ENCODE results near the gene CTTN. TPM values are rescaled to one million over a fixed set of nuclear protein-coding genes. Genes with fewer than 3 reads are reported as not detected.

Gene CTTN
- total RNA-seq, 1 experiment from 2014 or later: 503 TPM

DNA sequence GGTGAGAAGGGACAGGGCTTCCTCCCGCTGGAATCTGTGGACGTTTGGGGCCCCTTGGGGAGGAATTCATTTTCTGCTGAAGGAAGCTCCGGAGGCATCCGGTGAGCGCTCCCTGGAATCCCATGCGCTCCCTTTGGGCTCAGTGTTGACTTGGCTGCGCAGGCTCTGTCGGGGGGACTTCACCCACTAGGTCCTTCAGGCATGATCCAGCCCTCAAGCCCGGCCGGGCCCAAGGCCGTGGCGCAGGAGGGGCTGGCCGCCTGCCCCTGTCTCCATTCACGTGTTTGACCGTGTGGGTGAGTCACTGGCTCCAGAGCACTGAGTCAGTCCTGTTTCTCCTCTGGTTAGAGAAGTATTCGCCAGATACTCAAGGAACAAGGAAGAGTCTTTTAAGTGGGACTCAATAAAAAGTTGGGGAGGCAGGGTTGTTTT lies 1.4 kb downstream of the CTTN start:
- Histone ChIP-seq H3K27me3 (ENCODE audit: control insufficient read depth, insufficient read depth, low read length) (no peaks in the 10 kb centered on the region), H3K27ac (ENCODE audit: low read length) (peak overlapping the region; percentile 85), H3K9me3 (ENCODE audit: control insufficient read depth, insufficient read depth, low read depth, low read length) (no peaks in the 10 kb centered on the region), H3K4me3 (ENCODE audit: low read depth in 2 of 2, low read length in 2 of 2) (peak overlapping the region; percentile 80 to 96), H3K4me1 (ENCODE audit: control insufficient read depth, insufficient read depth, low read length) (peaks cover 22% of the 10 kb centered on the region), H3K36me3 (ENCODE audit: control insufficient read depth, insufficient read depth, low read length) (0 out of 2 replicates have a peak, but pooled peaks cover 2% of the 10 kb centered on the region)
- in situ Hi-C loops (cut with HindIII; ENCODE audit: low pct_unique_long_range_greater_than_20kb, low sequenced_read_pairs) (no loop called here), intact Hi-C loops (cut with micrococcal nuclease; ENCODE audit: unreplicated experiment) (no loop called here)
- POLR2A ChIA-PET: no interaction called here
- BruUV-seq (replicated peaks): TSS peak; percentile 38
- ATAC-seq: peak; percentile 81
- TF ChIP-seq, protein P1, sequence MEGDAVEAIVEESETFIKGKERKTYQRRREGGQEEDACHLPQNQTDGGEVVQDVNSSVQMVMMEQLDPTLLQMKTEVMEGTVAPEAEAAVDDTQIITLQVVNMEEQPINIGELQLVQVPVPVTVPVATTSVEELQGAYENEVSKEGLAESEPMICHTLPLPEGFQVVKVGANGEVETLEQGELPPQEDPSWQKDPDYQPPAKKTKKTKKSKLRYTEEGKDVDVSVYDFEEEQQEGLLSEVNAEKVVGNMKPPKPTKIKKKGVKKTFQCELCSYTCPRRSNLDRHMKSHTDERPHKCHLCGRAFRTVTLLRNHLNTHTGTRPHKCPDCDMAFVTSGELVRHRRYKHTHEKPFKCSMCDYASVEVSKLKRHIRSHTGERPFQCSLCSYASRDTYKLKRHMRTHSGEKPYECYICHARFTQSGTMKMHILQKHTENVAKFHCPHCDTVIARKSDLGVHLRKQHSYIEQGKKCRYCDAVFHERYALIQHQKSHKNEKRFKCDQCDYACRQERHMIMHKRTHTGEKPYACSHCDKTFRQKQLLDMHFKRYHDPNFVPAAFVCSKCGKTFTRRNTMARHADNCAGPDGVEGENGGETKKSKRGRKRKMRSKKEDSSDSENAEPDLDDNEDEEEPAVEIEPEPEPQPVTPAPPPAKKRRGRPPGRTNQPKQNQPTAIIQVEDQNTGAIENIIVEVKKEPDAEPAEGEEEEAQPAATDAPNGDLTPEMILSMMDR (IDR thresholded peaks at IDR 0.05): no peak
- TF ChIP-seq, protein P2, sequence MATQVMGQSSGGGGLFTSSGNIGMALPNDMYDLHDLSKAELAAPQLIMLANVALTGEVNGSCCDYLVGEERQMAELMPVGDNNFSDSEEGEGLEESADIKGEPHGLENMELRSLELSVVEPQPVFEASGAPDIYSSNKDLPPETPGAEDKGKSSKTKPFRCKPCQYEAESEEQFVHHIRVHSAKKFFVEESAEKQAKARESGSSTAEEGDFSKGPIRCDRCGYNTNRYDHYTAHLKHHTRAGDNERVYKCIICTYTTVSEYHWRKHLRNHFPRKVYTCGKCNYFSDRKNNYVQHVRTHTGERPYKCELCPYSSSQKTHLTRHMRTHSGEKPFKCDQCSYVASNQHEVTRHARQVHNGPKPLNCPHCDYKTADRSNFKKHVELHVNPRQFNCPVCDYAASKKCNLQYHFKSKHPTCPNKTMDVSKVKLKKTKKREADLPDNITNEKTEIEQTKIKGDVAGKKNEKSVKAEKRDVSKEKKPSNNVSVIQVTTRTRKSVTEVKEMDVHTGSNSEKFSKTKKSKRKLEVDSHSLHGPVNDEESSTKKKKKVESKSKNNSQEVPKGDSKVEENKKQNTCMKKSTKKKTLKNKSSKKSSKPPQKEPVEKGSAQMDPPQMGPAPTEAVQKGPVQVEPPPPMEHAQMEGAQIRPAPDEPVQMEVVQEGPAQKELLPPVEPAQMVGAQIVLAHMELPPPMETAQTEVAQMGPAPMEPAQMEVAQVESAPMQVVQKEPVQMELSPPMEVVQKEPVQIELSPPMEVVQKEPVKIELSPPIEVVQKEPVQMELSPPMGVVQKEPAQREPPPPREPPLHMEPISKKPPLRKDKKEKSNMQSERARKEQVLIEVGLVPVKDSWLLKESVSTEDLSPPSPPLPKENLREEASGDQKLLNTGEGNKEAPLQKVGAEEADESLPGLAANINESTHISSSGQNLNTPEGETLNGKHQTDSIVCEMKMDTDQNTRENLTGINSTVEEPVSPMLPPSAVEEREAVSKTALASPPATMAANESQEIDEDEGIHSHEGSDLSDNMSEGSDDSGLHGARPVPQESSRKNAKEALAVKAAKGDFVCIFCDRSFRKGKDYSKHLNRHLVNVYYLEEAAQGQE (IDR thresholded peaks at IDR 0.05; ENCODE audit: insufficient read depth in 1 of 2, low read depth in 2 of 2, low read length in 1 of 2): no peak
- TF ChIP-seq SIN3A (IDR thresholded peaks at IDR 0.05; ENCODE audit: borderline replicate concordance, insufficient read depth, low read depth, low read length) (no peak), TCF7L2 (IDR thresholded peaks at IDR 0.05; ENCODE audit: low read depth, low read length) (no peak), POLR2AphosphoS5 (IDR thresholded peaks at IDR 0.05; ENCODE audit: low read depth, low read length) (no peak)
- CTCF ChIA-PET: interaction anchor here (0.6 kb wide), 1 partner anchor 24 kb away, joined by 5 read pairs; no protein-coding TSS in a partner anchor
- peak; percentile 80 for DNase-seq (ENCODE audit: low read depth, low spot score)

GRCh38 chr11:70400643-70401042 lies 2.3 kb downstream of the CTTN start:
- no peak; the same call in 1 of the 2 replicates for TF ChIP-seq POLR2AphosphoS5 (IDR thresholded peaks at IDR 0.05; ENCODE audit: low read depth, low read length)
- TF ChIP-seq, protein P2 (IDR thresholded peaks at IDR 0.05; ENCODE audit: insufficient read depth in 1 of 2, low read depth in 2 of 2, low read length in 1 of 2): no peak
- TF ChIP-seq, protein P1 (IDR thresholded peaks at IDR 0.05): no peak
- in situ Hi-C loops (cut with HindIII; ENCODE audit: low pct_unique_long_range_greater_than_20kb, low sequenced_read_pairs): no loop called here
- Histone ChIP-seq H3K36me3 (ENCODE audit: control insufficient read depth, insufficient read depth, low read length) (peaks cover 6% of the 10 kb centered on the region; the same call in 1 of the 2 replicates), H3K4me3 (ENCODE audit: low read depth in 2 of 2, low read length in 2 of 2) (peak overlapping the region in 1 of 2 experiments; percentile 96; a peak in 2 of 4 replicates), H3K4me1 (ENCODE audit: control insufficient read depth, insufficient read depth, low read length) (peaks cover 22% of the 10 kb centered on the region), H3K9me3 (ENCODE audit: control insufficient read depth, insufficient read depth, low read depth, low read length) (no peaks in the 10 kb centered on the region), H3K27me3 (ENCODE audit: control insufficient read depth, insufficient read depth, low read length) (no peaks in the 10 kb centered on the region), H3K27ac (ENCODE audit: low read length) (no peak overlapping the region)
- CTCF ChIA-PET: no interaction called here
- intact Hi-C loops (cut with micrococcal nuclease; ENCODE audit: unreplicated experiment): no loop called here
- no peak for DNase-seq (ENCODE audit: low read depth, low spot score)
- ATAC-seq: no peak
- POLR2A ChIA-PET: no interaction called here
- BruUV-seq (replicated peaks): no TSS peak

All from Panc1 (cell line).